GM12878 (cell line): ENCODE results near the gene FAF1. TPM values are rescaled to one million over a fixed set of nuclear protein-coding genes. Genes with fewer than 3 reads are reported as not detected.

Experiments used
- ATAC-seq: fragments of 200-7000 bp; cut with Tn5 transposase; 3 replicates; pipeline ENCODE4 v1.9.1; 2020; ENCODE audit warnings: mild to moderate bottlenecking, moderate library complexity
- BruUV-seq: library from RNA; stranded (reverse); fragments of 400-500 nt; replicated peaks from 2 replicates; lab custom pipeline; 2021; lab: Mats Ljungman, UMichigan
- CTCF ChIA-PET: fragments of 300-600 bp; sonication (Branson Sonifier 250); formaldehyde crosslinking; extraction: SDS; loops from one replicate; lab custom pipeline; 2021; ENCODE audit warnings: inconsistent platforms; lab: Yijun Ruan, JAX
- POLR2A ChIA-PET: fragments of 350-600 bp; formaldehyde crosslinking; extraction: SDS; loops from one replicate; lab custom pipeline; 2021; ENCODE audit warnings: inconsistent platforms; lab: Charles Lee
- RAD21 ChIA-PET: fragments of 300-600 bp; sonication (Branson Sonifier 250); formaldehyde crosslinking; loops from one replicate; lab custom pipeline; 2023; ENCODE audit warnings: antibody characterized with exemption; ENCODE audit not compliant: unreplicated experiment; lab: Charles Lee
- SMC1A ChIA-PET: fragments of 300-600 bp; sonication (Branson Sonifier 250); formaldehyde crosslinking; loops from one replicate; lab custom pipeline; 2023; ENCODE audit not compliant: unreplicated experiment, uncharacterized antibody; lab: Charles Lee
- DNase-seq: peaks from one replicate; pipeline ENCODE4 v3.0.0-alpha.2; 2011; ENCODE audit warnings: low read depth, low spot score
- FAIRE-seq: peaks from 3 replicates; lab custom pipeline; 2011; peaks lifted over from hg19 to GRCh38; lab: Jason Lieb, UNC
- H2AFZ ChIP-seq: 2 replicates; pipeline ENCODE4 v1.6.0; 2011; ENCODE audit warnings: low read depth, low read length, control low read depth; ENCODE audit not compliant: control insufficient read depth
- H3K27ac ChIP-seq: 2 replicates; pipeline ENCODE4 v1.5.1; 2011; ENCODE audit warnings: control low read depth; ENCODE audit not compliant: control insufficient read depth, insufficient read depth
- H3K27me3 ChIP-seq, 2 experiments: replicated peaks in 1 of 2; 2 replicates each; pipeline versions ENCODE4 v1.6.0 to v1.6.1; 2011; ENCODE audit warnings: low read length in 1 of 2; ENCODE audit not compliant: control insufficient read depth in 2 of 2, insufficient read depth in 2 of 2
- H3K36me3 ChIP-seq, 2 experiments: 2 replicates each; pipeline ENCODE4 v1.5.1; 2011; ENCODE audit warnings: low read length in 1 of 2; ENCODE audit not compliant: control insufficient read depth in 2 of 2, insufficient read depth in 2 of 2
- H3K4me1 ChIP-seq: 2 replicates; pipeline ENCODE4 v1.6.1; 2011; ENCODE audit warnings: mild to moderate bottlenecking, low read length, moderate library complexity, mixed read lengths; ENCODE audit not compliant: control insufficient read depth, insufficient read depth
- H3K4me2 ChIP-seq: 2 replicates; pipeline ENCODE4 v1.6.0; 2011; ENCODE audit warnings: control low read depth; ENCODE audit not compliant: control insufficient read depth, insufficient read depth
- H3K4me3 ChIP-seq: fragments of 200-600 bp; sonication (generic); 2 replicates; pipeline ENCODE4 v1.5.1; 2016
- H3K79me2 ChIP-seq: 2 replicates; pipeline ENCODE4 v1.6.0; 2011; ENCODE audit warnings: low read length; ENCODE audit not compliant: control insufficient read depth, insufficient read depth
- H3K9ac ChIP-seq: 2 replicates; pipeline ENCODE4 v1.8.0; 2011; ENCODE audit warnings: low read length, control low read depth, mixed read lengths; ENCODE audit not compliant: control insufficient read depth, insufficient read depth
- H3K9me3 ChIP-seq: replicated peaks from 3 replicates; pipeline ENCODE4 v1.5.1; 2011; ENCODE audit warnings: mild to moderate bottlenecking, low read length; ENCODE audit not compliant: control insufficient read depth, insufficient read depth
- H4K20me1 ChIP-seq: 2 replicates; pipeline ENCODE4 v1.6.0; 2011; ENCODE audit not compliant: control insufficient read depth, insufficient read depth
- CBX5 ChIP-seq: sonication (generic); IDR thresholded peaks from 2 replicates; pipeline ENCODE4 v1.6.1; 2016; ENCODE audit warnings: low read depth, moderate library complexity, mild to moderate bottlenecking, inconsistent platforms
- ETV6 ChIP-seq, 2 experiments: fragments of 450-650 bp in 1 of 2; IDR thresholded peaks in 1 of 2; conservative IDR thresholded peaks in 1 of 2; 2 replicates each; pipeline ENCODE4 v1.6.1; 2014; ENCODE audit warnings: antibody characterized with exemption in 1 of 2, borderline replicate concordance in 1 of 2, low read depth in 1 of 2, mild to moderate bottlenecking in 1 of 2, moderate library complexity in 1 of 2
- IKZF2 ChIP-seq, 2 experiments: fragments of 450-650 bp; IDR thresholded peaks; 2 replicates each; pipeline ENCODE4 v1.6.1; 2017; ENCODE audit warnings: mild to moderate bottlenecking in 2 of 2, moderate library complexity in 2 of 2
- MTA2 ChIP-seq: fragments of 450-650 bp; IDR thresholded peaks from 2 replicates; pipeline ENCODE4 v1.6.1; 2016; ENCODE audit warnings: low read depth, mild to moderate bottlenecking, moderate library complexity
- NR2C1 ChIP-seq: fragments of 450-650 bp; IDR thresholded peaks from 2 replicates; pipeline ENCODE4 v1.6.1; 2017; ENCODE audit warnings: antibody characterized with exemption, mild to moderate bottlenecking, moderate library complexity
- RBBP5 ChIP-seq: fragments of 200-600 bp; sonication (generic); conservative IDR thresholded peaks from 2 replicates; pipeline ENCODE4 v1.6.1; 2016
- RUNX3 ChIP-seq: IDR thresholded peaks from 2 replicates; pipeline ENCODE4 v1.6.1; 2012; ENCODE audit warnings: low read length, inconsistent platforms
- SIN3A ChIP-seq: IDR thresholded peaks from 2 replicates; pipeline ENCODE4 v1.6.1; 2012; ENCODE audit warnings: low read depth, low read length, improper control_type of control experiment
- SREBF2 ChIP-seq: IDR thresholded peaks from 2 replicates; pipeline ENCODE4 v1.6.1; 2012; ENCODE audit warnings: mild to moderate bottlenecking, low read length
- TARDBP ChIP-seq: IDR thresholded peaks from 2 replicates; pipeline ENCODE4 v1.6.1; 2016; ENCODE audit warnings: borderline replicate concordance
- ZNF592 ChIP-seq: fragments of 450-650 bp; IDR thresholded peaks from 2 replicates; pipeline ENCODE4 v1.6.1; 2017; ENCODE audit warnings: mild to moderate bottlenecking, moderate library complexity
- WGBS: methylation state at CpG from one replicate; pipeline ENCODE4 v1.1.6; 2016; ENCODE audit warnings: low lambda C conversion rate; ENCODE audit not compliant: insufficient replicate concordance, insufficient coverage; ENCODE audit errors: missing lambda C conversion rate; 5-methylcytosine and 5-hydroxymethylcytosine counted together
- in situ Hi-C: fragments of 300-500 bp; cut with MboI; formaldehyde crosslinking; loops from 9 replicates; pipeline ENCODE4 v1.14.3; 2018; ENCODE audit warnings: mixed read lengths
- intact Hi-C: fragments of 100-400 bp; cut with micrococcal nuclease; formaldehyde crosslinking; loops from one replicate; pipeline ENCODE4 v1.14.2; 2022; ENCODE audit not compliant: unreplicated experiment
- polyA plus RNA-seq, 11 experiments: library from polyadenylated mRNA; depleted of rRNA in 4 of 11; unstranded in 6 of 11; stranded (reverse) in 5 of 11; fragments of >200 nt; fragmentation: Nextera tagmentation in 4 of 11; fragmentation: Illumina TruSeq in 1 of 11; extraction: Ambion mirVana in 4 of 11; extraction: Trizol in 1 of 11; gene quantifications; 1 replicate in 1 of 11; 2 replicates in 10 of 11; pipeline versions ENCODE4 v1.2.1 to v1.2.3, GENCODE V29; 2011 to 2016; ENCODE audit warnings: inconsistent platforms in 2 of 11, missing spikeins in 2 of 11, low read depth in 1 of 11
- total RNA-seq, 4 experiments: library from RNA; depleted of rRNA in 3 of 4; stranded (reverse); fragments of >200 nt in 3 of 4; fragmentation: Illumina TruSeq in 1 of 4; extraction: Trizol in 1 of 4; gene quantifications; 2 replicates each; pipeline versions ENCODE4 v1.2.1 to v1.2.3, GENCODE V29; 2013 to 2021
- TF ChIP-seq, protein P1 (sequence below): IDR thresholded peaks from 2 replicates; pipeline ENCODE4 v1.6.1; 2011; ENCODE audit warnings: borderline replicate concordance, low read depth, mild to moderate bottlenecking, moderate library complexity, mixed read lengths, low read length; ENCODE audit not compliant: insufficient read depth; ENCODE audit errors: extremely low read length

The FAF1 gene
- total and polyA plus RNA-seq, 10 of the 15 experiments (the other 5 are each of a cell fraction or from before 2014, with no cell fraction given), result 8.6 to 54.5 (median 23.7) TPM

DNA sequence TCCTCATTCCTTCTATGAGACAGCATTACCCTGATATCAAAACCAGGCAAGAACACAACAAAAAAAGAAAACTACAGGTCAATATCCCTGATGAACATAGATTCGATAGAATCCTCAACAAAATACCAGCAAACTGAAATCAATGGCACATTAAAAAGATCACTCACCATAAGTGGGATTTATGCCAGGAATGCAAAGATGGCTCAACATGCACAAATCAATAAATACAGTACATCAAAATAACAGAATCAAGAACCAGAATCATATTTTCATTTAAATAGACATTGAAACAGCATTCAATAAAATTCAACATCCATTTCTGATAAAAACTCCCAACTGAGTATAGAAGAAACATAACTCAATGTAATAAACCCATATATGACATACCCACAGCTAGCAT is 36.5 kb downstream of the FAF1 start:
- Histone ChIP-seq H3K4me3 (no peak overlapping the region), H2AFZ (no peak overlapping the region), H3K9me3 (peaks cover 15% of the 10 kb centered on the region), H3K27ac (no peak overlapping the region), H3K9ac (no peak overlapping the region), H3K27me3 (no peaks in the 10 kb centered on the region), H4K20me1 (no peaks in the 10 kb centered on the region), H3K36me3 (peaks cover 0 to 3% of the 10 kb centered on the region in 2 experiments; a peak in 1 of 4 replicates), H3K4me1 (no peaks in the 10 kb centered on the region), H3K79me2 (peaks cover 35% of the 10 kb centered on the region), H3K4me2 (no peak overlapping the region)
- intact Hi-C loops, result no loop called here
- RAD21 ChIA-PET, result no interaction called here
- SMC1A ChIA-PET, result no interaction called here
- POLR2A ChIA-PET, result no interaction called here
- no peak for DNase-seq
- 92% methylated on average over 1 of the region's 1 CpG for WGBS
- no TSS peak for BruUV-seq
- no peak for ATAC-seq
- no peak for TF ChIP-seq CBX5
- in situ Hi-C loops, result no loop called here
- CTCF ChIA-PET, result interaction anchor here (0.7 kb wide), 1 partner anchor 137 kb away, joined by 3 read pairs; no protein-coding TSS in a partner anchor
- no peak for FAIRE-seq

DNA sequence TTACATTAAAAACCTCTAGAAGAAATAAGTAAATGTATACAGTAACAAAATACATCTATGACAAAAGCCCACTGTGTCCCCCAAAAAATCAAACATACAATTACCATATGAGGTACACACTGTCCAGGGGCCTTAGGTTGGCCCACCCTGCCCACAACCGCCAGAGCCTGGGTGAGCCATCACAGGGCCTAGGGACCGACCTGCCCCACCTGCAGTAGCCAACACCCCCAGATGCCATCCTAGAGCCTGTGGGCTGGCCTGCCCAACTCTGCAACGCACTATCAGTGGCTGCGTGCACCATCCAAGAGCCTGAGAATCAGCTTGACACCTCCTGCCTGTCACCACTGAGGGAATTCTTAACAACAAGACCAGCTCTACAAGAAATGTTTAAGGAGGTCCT is 39.0 kb downstream of the FAF1 start:
- intact Hi-C loops (no loop called here), in situ Hi-C loops (no loop called here)
- SMC1A ChIA-PET, result interaction anchor here (1.4 to 1.7 kb wide), 2 partner anchors 8 to 43 kb away, joined by 3 to 5 read pairs; no protein-coding TSS in a partner anchor
- H3K79me2 ChIP-seq, result peaks cover 44% of the 10 kb centered on the region
- WGBS, result 98% methylated on average over 4 of the region's 4 CpGs
- H3K36me3 ChIP-seq, result peaks cover 0 to 3% of the 10 kb centered on the region in 2 experiments; a peak in 1 of 4 replicates
- no peak for DNase-seq
- H3K9ac ChIP-seq, result no peak overlapping the region
- peaks cover 3% of the 10 kb centered on the region for H3K4me1 ChIP-seq
- no peak for ATAC-seq
- no peak overlapping the region for H2AFZ ChIP-seq
- BruUV-seq, result no TSS peak
- H3K27ac ChIP-seq, result no peak overlapping the region
- POLR2A ChIA-PET, result interaction anchor here (0.6 kb wide), 1 partner anchor 303 kb away, joined by 6 read pairs; no protein-coding TSS in a partner anchor
- H3K4me3 ChIP-seq, result no peak overlapping the region
- peaks cover 15% of the 10 kb centered on the region for H3K9me3 ChIP-seq
- FAIRE-seq, result no peak
- no peak overlapping the region for H3K4me2 ChIP-seq
- H4K20me1 ChIP-seq, result no peaks in the 10 kb centered on the region
- H3K27me3 ChIP-seq, result no peaks in the 10 kb centered on the region
- RAD21 ChIA-PET, result no interaction called here
- CTCF ChIA-PET, result interaction anchor here (1.0 kb wide), 2 partner anchors 8 to 15 kb away, joined by 3 to 8 read pairs; no protein-coding TSS in a partner anchor
- TF ChIP-seq MTA2 (no peak), TARDBP (no peak), SREBF2 (no peak), ZNF592 (no peak), IKZF2 (IDR thresholded peaks at IDR 0.05) (no peak), RUNX3 (no peak), RBBP5 (no peak), SIN3A (no peak), NR2C1 (no peak), ETV6 (conservative IDR thresholded peaks at IDR 0.05 in 1 of 2, IDR thresholded peaks at IDR 0.05 in 1 of 2; ENCODE audit: borderline replicate concordance in 1 of 2, low read depth in 1 of 2) (no peak)
- TF ChIP-seq, protein P1, sequence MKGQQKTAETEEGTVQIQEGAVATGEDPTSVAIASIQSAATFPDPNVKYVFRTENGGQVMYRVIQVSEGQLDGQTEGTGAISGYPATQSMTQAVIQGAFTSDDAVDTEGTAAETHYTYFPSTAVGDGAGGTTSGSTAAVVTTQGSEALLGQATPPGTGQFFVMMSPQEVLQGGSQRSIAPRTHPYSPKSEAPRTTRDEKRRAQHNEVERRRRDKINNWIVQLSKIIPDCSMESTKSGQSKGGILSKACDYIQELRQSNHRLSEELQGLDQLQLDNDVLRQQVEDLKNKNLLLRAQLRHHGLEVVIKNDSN, result no peak
